Activated T-cell treated with anti-CD3 and anti-CD28 coated beads for 24 hours (primary cell): ENCODE results near the gene ACTN4.

Source experiments
- DNase-seq: peaks from one replicate; pipeline ENCODE4 v3.0.0-alpha.2; 2020; ENCODE audit warnings: low read depth

Gene ACTN4

GRCh38 chr19:38635483-38636399, 11.7 kb upstream of the ACTN4 start:
- DNase-seq: no peak

- no peak for DNase-seq
These were observed 9.0 kb upstream of the ACTN4 start for GRCh38 chr19:38638461-38638860.

GRCh38 chr19:38639679-38640078, 7.8 kb upstream of the ACTN4 start:
- DNase-seq: no peak

GRCh38 chr19:38640368-38640767, 7.1 kb upstream of the ACTN4 start:
- no peak for DNase-seq

- no peak for DNase-seq
These were observed 5.3 kb upstream of the ACTN4 start for GRCh38 chr19:38642176-38642575.

- DNase-seq: no peak
These were observed 2.7 kb upstream of the ACTN4 start for GRCh38 chr19:38644719-38645118.

- no peak for DNase-seq
These were observed 718 bp downstream of the ACTN4 start for GRCh38 chr19:38647966-38648768.

GRCh38 chr19:38648769-38649304, 1.4 kb downstream of the ACTN4 start:
- DNase-seq: no peak

- no peak for DNase-seq
These were observed 2.1 kb downstream of the ACTN4 start for GRCh38 chr19:38649305-38650171.

GRCh38 chr19:38650172-38650775, 2.8 kb downstream of the ACTN4 start:
- no peak for DNase-seq

GRCh38 chr19:38650911-38651584, 3.6 kb downstream of the ACTN4 start:
- DNase-seq: no peak

- no peak for DNase-seq
These were observed 5.7 kb downstream of the ACTN4 start for GRCh38 chr19:38653028-38653571.

GRCh38 chr19:38654628-38655055, 7.2 kb downstream of the ACTN4 start:
- DNase-seq: no peak

GRCh38 chr19:38655148-38655824, 7.8 kb downstream of the ACTN4 start:
- peak; percentile 45 for DNase-seq

GRCh38 chr19:38656171-38656981, 8.9 kb downstream of the ACTN4 start:
- peak; percentile 39 for DNase-seq

GRCh38 chr19:38657633-38658222, 10.3 kb downstream of the ACTN4 start:
- DNase-seq: no peak

- DNase-seq: no peak
These were observed 11.2 kb downstream of the ACTN4 start for GRCh38 chr19:38658462-38659306.

- no peak for DNase-seq
These were observed 13.3 kb downstream of the ACTN4 start for GRCh38 chr19:38660724-38661123.
